ENCODE results near the gene PLTP.

DNA sequence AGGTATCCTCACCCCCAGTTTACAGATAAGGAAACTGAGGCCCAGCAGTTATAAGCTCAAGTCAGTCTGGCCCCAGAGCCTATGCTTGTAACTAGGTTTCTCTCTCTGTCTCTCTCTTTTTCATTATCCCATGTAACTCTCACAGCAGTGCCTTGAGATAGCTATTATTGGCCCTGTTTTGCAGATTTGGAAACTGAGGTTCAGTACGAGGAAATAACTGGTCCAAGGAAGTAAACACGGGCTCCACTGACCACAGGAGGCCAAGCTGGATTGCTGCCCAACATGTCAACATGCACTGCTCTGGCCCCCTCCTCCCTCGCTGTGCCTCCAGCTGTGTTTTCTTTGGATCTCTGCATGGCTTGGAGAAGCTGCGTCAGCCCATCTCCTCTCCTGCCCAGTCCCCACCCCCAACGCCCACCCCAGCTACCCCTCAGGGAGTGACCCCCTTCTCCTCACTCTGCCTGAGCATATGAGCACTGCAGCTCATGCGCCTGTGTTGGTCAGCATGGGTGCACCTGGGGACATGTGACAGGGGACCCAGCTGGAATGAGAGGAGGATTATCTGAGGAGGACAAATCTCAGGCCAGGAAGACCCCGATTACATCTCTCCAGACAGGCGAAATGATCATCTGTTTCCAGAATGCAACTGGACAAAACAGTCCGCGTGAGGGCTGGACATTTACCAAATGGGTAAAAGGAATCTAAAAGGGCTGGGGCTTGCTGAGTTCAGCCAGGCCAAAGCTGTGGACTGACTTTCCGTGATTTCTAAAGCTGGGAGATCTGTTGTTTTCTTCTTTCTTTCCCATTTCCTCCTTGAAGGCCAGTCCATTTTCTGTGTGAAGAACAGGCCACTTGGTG, 7.8 kb upstream of the PLTP start:
- TF ChIP-seq, protein P1, sequence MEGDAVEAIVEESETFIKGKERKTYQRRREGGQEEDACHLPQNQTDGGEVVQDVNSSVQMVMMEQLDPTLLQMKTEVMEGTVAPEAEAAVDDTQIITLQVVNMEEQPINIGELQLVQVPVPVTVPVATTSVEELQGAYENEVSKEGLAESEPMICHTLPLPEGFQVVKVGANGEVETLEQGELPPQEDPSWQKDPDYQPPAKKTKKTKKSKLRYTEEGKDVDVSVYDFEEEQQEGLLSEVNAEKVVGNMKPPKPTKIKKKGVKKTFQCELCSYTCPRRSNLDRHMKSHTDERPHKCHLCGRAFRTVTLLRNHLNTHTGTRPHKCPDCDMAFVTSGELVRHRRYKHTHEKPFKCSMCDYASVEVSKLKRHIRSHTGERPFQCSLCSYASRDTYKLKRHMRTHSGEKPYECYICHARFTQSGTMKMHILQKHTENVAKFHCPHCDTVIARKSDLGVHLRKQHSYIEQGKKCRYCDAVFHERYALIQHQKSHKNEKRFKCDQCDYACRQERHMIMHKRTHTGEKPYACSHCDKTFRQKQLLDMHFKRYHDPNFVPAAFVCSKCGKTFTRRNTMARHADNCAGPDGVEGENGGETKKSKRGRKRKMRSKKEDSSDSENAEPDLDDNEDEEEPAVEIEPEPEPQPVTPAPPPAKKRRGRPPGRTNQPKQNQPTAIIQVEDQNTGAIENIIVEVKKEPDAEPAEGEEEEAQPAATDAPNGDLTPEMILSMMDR (conservative IDR thresholded peaks at IDR 0.05; ENCODE audit: low read depth in 2 of 2) = no peak
- TF ChIP-seq, protein P2, sequence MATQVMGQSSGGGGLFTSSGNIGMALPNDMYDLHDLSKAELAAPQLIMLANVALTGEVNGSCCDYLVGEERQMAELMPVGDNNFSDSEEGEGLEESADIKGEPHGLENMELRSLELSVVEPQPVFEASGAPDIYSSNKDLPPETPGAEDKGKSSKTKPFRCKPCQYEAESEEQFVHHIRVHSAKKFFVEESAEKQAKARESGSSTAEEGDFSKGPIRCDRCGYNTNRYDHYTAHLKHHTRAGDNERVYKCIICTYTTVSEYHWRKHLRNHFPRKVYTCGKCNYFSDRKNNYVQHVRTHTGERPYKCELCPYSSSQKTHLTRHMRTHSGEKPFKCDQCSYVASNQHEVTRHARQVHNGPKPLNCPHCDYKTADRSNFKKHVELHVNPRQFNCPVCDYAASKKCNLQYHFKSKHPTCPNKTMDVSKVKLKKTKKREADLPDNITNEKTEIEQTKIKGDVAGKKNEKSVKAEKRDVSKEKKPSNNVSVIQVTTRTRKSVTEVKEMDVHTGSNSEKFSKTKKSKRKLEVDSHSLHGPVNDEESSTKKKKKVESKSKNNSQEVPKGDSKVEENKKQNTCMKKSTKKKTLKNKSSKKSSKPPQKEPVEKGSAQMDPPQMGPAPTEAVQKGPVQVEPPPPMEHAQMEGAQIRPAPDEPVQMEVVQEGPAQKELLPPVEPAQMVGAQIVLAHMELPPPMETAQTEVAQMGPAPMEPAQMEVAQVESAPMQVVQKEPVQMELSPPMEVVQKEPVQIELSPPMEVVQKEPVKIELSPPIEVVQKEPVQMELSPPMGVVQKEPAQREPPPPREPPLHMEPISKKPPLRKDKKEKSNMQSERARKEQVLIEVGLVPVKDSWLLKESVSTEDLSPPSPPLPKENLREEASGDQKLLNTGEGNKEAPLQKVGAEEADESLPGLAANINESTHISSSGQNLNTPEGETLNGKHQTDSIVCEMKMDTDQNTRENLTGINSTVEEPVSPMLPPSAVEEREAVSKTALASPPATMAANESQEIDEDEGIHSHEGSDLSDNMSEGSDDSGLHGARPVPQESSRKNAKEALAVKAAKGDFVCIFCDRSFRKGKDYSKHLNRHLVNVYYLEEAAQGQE (IDR thresholded peaks at IDR 0.05; ENCODE audit: unreplicated experiment) = no peak
- TF ChIP-seq EZH2 (IDR thresholded peaks at IDR 0.05; ENCODE audit: low read depth, unreplicated experiment) (no peak), EZH2phosphoT487 (IDR thresholded peaks at IDR 0.05; ENCODE audit: unreplicated experiment) (no peak), POLR2AphosphoS5 (IDR thresholded peaks at IDR 0.05; ENCODE audit: low read depth) (no peak), ZNF331 (CRISPR knock-in tag; IDR thresholded peaks at IDR 0.05; ENCODE audit: low read depth) (no peak), JUNB (IDR thresholded peaks at IDR 0.05; ENCODE audit: unreplicated experiment) (no peak), NANOG (IDR thresholded peaks at IDR 0.05; ENCODE audit: borderline replicate concordance) (no peak)
